Endothelial cell of umbilical vein (primary cell): ENCODE results near the gene TNFSF9.

Experiments
- CTCF ChIP-seq, 2 donors: IDR thresholded peaks; 1 replicate in 1 of 2; 2 replicates in 1 of 2; pipeline ENCODE4 v1.5.1; 2011; ENCODE audit warnings: low read length in 2 of 2, mild to moderate bottlenecking in 2 of 2, moderate library complexity in 2 of 2, control low read depth in 1 of 2, inconsistent platforms in 1 of 2, low read depth in 1 of 2; ENCODE audit not compliant: insufficient read depth in 1 of 2; ENCODE audit errors: extremely low read depth in 1 of 2
- EZH2 ChIP-seq: IDR thresholded peaks from 2 replicates; pipeline ENCODE4 v1.6.1; 2012; ENCODE audit warnings: borderline replicate concordance, low read depth, mild to moderate bottlenecking, moderate library complexity, low read length, inconsistent platforms; ENCODE audit not compliant: severe bottlenecking
- MYC ChIP-seq: IDR thresholded peaks from one replicate; pipeline ENCODE4 v1.6.1; 2011; ENCODE audit warnings: mild to moderate bottlenecking, low read depth, low read length
- POLR2A ChIP-seq: IDR thresholded peaks from 2 replicates; pipeline ENCODE4 v1.6.1; 2012; ENCODE audit warnings: low read depth, mild to moderate bottlenecking, control low read depth, low read length

- TF ChIP-seq EZH2 = no peak
- TF ChIP-seq POLR2A = no peak
- no peak for TF ChIP-seq CTCF (IDR thresholded peaks at IDR 0.05; ENCODE audit: extremely low read depth in 1 of 2, insufficient read depth in 1 of 2, low read depth in 1 of 2, low read length in 2 of 2)
- no peak for TF ChIP-seq MYC
Measured at GRCh38 chr19:6577476-6578125, 46.8 kb downstream of the TNFSF9 start.
